Myocyte (in vitro differentiated cells): ENCODE data around the gene RAP1A. TPM values are rescaled to one million over a fixed set of nuclear protein-coding genes. Genes with fewer than 3 reads are reported as not detected.
"Not testable (repeated sequence)": the region's sequence is repeated elsewhere in the genome, so short reads cannot be mapped to it uniquely, and the experiment has no call there.

Experiments
- DNase-seq: peaks from one replicate; pipeline ENCODE4 v3.0.0-alpha.2; 2012; ENCODE audit warnings: low read depth
- total RNA-seq: library from RNA; depleted of rRNA; stranded (reverse); fragments of >200 nt; gene quantifications from 2 replicates; pipeline ENCODE4 v1.2.3, GENCODE V29; 2014

The RAP1A gene
- total RNA-seq, 1 donor from 2014 or later: 19.2 TPM

GRCh38 chr1:111664652-111665051 is 45.1 kb downstream of the RAP1A start:
- no peak for DNase-seq

- no peak for DNase-seq
These were observed 45.9 kb downstream of the RAP1A start for GRCh38 chr1:111665497-111665896.

- peak; percentile 16 for DNase-seq
These were observed 47.2 kb downstream of the RAP1A start for GRCh38 chr1:111666828-111667227.

GRCh38 chr1:111669268-111669667 is 49.7 kb downstream of the RAP1A start:
- DNase-seq: no peak

- no peak for DNase-seq
These were observed 52.3 kb downstream of the RAP1A start for GRCh38 chr1:111671852-111672251.

- peak; percentile 51 for DNase-seq
These were observed 52.7 kb downstream of the RAP1A start for GRCh38 chr1:111672331-111672730.

GRCh38 chr1:111677604-111678003 is 58.0 kb downstream of the RAP1A start:
- no peak for DNase-seq

GRCh38 chr1:111679541-111679940 is 60.0 kb downstream of the RAP1A start:
- DNase-seq: no peak

GRCh38 chr1:111680212-111680800 is 60.7 kb downstream of the RAP1A start:
- not testable (repeated sequence) for DNase-seq

GRCh38 chr1:111685293-111686153 is 65.9 kb downstream of the RAP1A start:
- DNase-seq: not testable (repeated sequence)

- DNase-seq: peak; percentile 91
These were observed 70.7 kb downstream of the RAP1A start for GRCh38 chr1:111690306-111690617.

- DNase-seq: no peak
These were observed 72.3 kb downstream of the RAP1A start for GRCh38 chr1:111691886-111692285.

GRCh38 chr1:111695801-111696200 is 76.2 kb downstream of the RAP1A start:
- no peak for DNase-seq

GRCh38 chr1:111696330-111696729 is 76.7 kb downstream of the RAP1A start:
- no peak for DNase-seq

- DNase-seq: no peak
These were observed 79.7 kb downstream of the RAP1A start for GRCh38 chr1:111699268-111699667.

- no peak for DNase-seq
These were observed 83.0 kb downstream of the RAP1A start for GRCh38 chr1:111702504-111703050.

- no peak for DNase-seq
These were observed 84.7 kb downstream of the RAP1A start for GRCh38 chr1:111704240-111704639.

- DNase-seq: no peak
These were observed 85.2 kb downstream of the RAP1A start for GRCh38 chr1:111704776-111705175.

GRCh38 chr1:111705841-111706240 is 86.3 kb downstream of the RAP1A start:
- no peak for DNase-seq

- DNase-seq: no peak
These were observed 87.3 kb downstream of the RAP1A start for GRCh38 chr1:111706921-111707320.

- DNase-seq: peak; percentile 37
These were observed 88.3 kb downstream of the RAP1A start for GRCh38 chr1:111707906-111708305.

GRCh38 chr1:111709986-111710385 is 90.4 kb downstream of the RAP1A start:
- no peak for DNase-seq

- no peak for DNase-seq
These were observed 96.7 kb downstream of the RAP1A start for GRCh38 chr1:111716333-111716732.
